ENCODE results near the gene KCTD19. TPM values are rescaled to one million over a fixed set of nuclear protein-coding genes. Genes with fewer than 3 reads are reported as not detected.
A peak's percentile ranks its signal among the peaks of the same experiment; 100 is the strongest.

The KCTD19 gene
- total RNA-seq, 1 experiment from 2014 or later, result 3.8 TPM

DNA sequence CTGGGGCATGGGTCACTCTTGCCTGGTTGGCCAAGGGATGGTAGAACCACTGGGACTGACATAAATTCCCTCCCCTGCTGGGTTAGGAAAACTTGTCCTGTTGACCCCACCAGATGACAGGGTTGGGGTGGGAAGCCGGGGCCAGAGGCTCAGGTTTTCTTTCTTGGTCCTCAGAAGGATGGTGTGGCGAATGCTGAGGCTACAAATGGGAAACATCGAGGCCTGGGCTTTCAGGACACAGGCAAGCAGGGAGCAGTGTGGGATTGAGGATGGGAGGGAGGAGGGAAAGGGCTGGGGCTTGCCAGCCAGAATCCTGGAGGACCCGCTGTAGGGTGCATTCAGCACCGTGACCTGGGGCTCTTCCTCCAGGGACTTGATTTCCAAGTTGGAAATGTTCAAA is 61.7 kb downstream of the KCTD19 start:
- Mint-ChIP-seq H3K9me3 (ENCODE audit: low read depth, unreplicated experiment) (no peaks in the 10 kb centered on the region), H3K36me3 (ENCODE audit: insufficient read depth, unreplicated experiment) (peaks cover 9% of the 10 kb centered on the region), H3K27me3 (ENCODE audit: unreplicated experiment) (peaks cover 19% of the 10 kb centered on the region), H3K4me3 (ENCODE audit: low read depth, unreplicated experiment) (no peak overlapping the region), H3K27ac (ENCODE audit: unreplicated experiment) (no peak overlapping the region), H3K4me1 (ENCODE audit: low read depth, unreplicated experiment) (peaks cover 19% of the 10 kb centered on the region)
- BruUV-seq (replicated peaks), result no TSS peak
- no peak for DNase-seq
- intact Hi-C loops (cut with micrococcal nuclease; ENCODE audit: unreplicated experiment), result loop anchor here (5.0 kb wide), 2 partner anchors 132 to 152 kb away; partner anchors contain the start of gene ZDHHC1
- TF ChIP-seq, protein P1, sequence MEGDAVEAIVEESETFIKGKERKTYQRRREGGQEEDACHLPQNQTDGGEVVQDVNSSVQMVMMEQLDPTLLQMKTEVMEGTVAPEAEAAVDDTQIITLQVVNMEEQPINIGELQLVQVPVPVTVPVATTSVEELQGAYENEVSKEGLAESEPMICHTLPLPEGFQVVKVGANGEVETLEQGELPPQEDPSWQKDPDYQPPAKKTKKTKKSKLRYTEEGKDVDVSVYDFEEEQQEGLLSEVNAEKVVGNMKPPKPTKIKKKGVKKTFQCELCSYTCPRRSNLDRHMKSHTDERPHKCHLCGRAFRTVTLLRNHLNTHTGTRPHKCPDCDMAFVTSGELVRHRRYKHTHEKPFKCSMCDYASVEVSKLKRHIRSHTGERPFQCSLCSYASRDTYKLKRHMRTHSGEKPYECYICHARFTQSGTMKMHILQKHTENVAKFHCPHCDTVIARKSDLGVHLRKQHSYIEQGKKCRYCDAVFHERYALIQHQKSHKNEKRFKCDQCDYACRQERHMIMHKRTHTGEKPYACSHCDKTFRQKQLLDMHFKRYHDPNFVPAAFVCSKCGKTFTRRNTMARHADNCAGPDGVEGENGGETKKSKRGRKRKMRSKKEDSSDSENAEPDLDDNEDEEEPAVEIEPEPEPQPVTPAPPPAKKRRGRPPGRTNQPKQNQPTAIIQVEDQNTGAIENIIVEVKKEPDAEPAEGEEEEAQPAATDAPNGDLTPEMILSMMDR (IDR thresholded peaks at IDR 0.05; ENCODE audit: unreplicated experiment), result no peak
- CTCF ChIA-PET, result interaction anchor here (1.2 kb wide), 1 partner anchor 19 kb away, joined by 4 read pairs; no protein-coding TSS in a partner anchor

DNA sequence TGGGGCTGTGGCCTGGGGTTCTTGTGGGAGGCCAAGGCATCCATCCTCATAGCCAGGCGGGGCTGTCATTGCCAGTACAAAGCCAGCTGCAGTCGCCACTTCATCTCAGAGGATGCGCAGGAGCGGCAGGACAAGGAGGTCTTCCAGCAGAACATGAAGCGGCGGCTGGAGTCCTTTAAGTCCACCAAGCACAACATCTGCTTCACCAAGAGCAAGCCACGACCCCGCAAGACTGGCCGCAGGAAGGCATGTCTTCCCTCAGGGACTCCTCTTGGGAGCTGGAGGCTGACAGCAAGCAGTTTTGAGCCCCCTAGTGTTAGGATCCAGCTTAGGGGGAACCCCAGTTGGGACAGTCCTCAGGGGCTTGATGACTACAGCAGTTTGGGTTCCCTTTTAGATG is 62.3 kb downstream of the KCTD19 start:
- no TSS peak for BruUV-seq (replicated peaks)
- intact Hi-C loops (cut with micrococcal nuclease; ENCODE audit: unreplicated experiment), result loop anchor here (5.0 kb wide), 2 partner anchors 133 to 153 kb away; partner anchors contain the start of gene ZDHHC1
- no peak overlapping the region for H3K4me3 Mint-ChIP-seq (ENCODE audit: low read depth, unreplicated experiment)
- CTCF ChIA-PET, result interaction anchor here (1.2 kb wide), 1 partner anchor 20 kb away, joined by 4 read pairs; no protein-coding TSS in a partner anchor
- H3K27ac Mint-ChIP-seq (ENCODE audit: unreplicated experiment), result no peak overlapping the region
- TF ChIP-seq, protein P1 (IDR thresholded peaks at IDR 0.05; ENCODE audit: unreplicated experiment), result no peak
- H3K9me3 Mint-ChIP-seq (ENCODE audit: low read depth, unreplicated experiment), result no peaks in the 10 kb centered on the region
- peaks cover 19% of the 10 kb centered on the region for H3K4me1 Mint-ChIP-seq (ENCODE audit: low read depth, unreplicated experiment)
- H3K36me3 Mint-ChIP-seq (ENCODE audit: insufficient read depth, unreplicated experiment), result peaks cover 9% of the 10 kb centered on the region
- H3K27me3 Mint-ChIP-seq (ENCODE audit: unreplicated experiment), result peaks cover 19% of the 10 kb centered on the region
- no peak for DNase-seq

DNA sequence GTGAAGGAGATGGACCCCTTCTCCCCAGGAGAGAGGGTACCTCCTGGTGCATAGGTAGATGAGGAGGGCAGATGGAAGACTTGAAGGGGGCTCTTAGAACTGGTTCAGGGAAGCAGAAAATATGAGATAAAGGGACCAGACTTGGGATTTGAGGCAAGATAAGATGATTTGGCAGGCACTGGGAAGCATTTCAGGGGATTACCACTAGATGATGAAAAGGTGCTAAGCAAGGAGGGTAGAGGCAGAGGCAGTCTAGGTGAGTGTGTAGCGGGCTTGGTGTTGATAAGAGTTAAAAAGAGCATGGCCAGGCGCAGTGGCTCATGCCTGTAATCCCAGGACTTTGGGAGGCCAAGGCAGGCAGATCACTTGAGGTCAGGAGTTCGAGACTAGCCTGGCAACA is 63.3 kb downstream of the KCTD19 start:
- no peak overlapping the region for H3K27ac Mint-ChIP-seq (ENCODE audit: unreplicated experiment)
- peaks cover 19% of the 10 kb centered on the region for H3K27me3 Mint-ChIP-seq (ENCODE audit: unreplicated experiment)
- CTCF ChIA-PET, result interaction anchor here (1.2 kb wide), 1 partner anchor 21 kb away, joined by 3 read pairs; no protein-coding TSS in a partner anchor
- H3K4me3 Mint-ChIP-seq (ENCODE audit: low read depth, unreplicated experiment), result no peak overlapping the region
- no TSS peak for BruUV-seq (replicated peaks)
- TF ChIP-seq, protein P1 (IDR thresholded peaks at IDR 0.05; ENCODE audit: unreplicated experiment), result no peak
- intact Hi-C loops (cut with micrococcal nuclease; ENCODE audit: unreplicated experiment), result loop anchor here (5.0 kb wide), 2 partner anchors 134 to 154 kb away; partner anchors contain the start of gene ZDHHC1
- peaks cover 16% of the 10 kb centered on the region for H3K4me1 Mint-ChIP-seq (ENCODE audit: low read depth, unreplicated experiment)
- H3K9me3 Mint-ChIP-seq (ENCODE audit: low read depth, unreplicated experiment), result no peaks in the 10 kb centered on the region
- H3K36me3 Mint-ChIP-seq (ENCODE audit: insufficient read depth, unreplicated experiment), result peaks cover 8% of the 10 kb centered on the region
- DNase-seq, result no peak

DNA sequence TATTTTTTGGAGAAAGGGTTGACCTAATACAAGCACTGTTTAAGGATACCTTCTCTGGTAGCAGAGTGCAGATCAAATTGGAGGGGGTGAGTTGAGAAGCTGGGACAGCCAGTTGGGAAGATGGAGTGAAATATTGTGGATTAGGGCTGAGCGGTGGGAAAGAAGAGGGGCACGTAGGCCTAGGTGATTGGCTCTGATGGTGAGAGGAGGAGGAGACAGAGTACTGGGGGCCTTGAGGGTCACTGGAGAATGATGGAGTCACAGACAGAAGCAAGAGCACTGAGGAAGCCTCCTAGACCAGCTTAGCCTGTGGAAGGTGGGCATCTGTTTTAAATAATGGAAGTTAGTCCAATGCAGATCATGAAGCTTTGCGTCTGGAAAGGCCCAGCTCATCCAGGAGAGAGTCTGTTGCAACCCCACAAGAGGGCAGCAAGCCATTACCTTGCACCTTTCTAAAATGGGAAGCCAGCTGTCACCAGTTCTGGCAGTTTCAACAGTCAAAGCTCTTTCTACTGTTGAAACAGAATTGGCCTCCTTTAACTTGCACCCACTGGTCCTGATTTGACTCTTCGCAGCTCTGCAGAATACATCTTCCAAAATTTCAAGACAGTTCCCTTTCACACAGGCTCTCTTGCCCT is 66.0 kb downstream of the KCTD19 start:
- peaks cover 42% of the 10 kb centered on the region for H3K27me3 Mint-ChIP-seq (ENCODE audit: unreplicated experiment)
- peaks cover 8% of the 10 kb centered on the region for H3K4me1 Mint-ChIP-seq (ENCODE audit: low read depth, unreplicated experiment)
- H3K36me3 Mint-ChIP-seq (ENCODE audit: insufficient read depth, unreplicated experiment), result peaks cover 4% of the 10 kb centered on the region
- TF ChIP-seq, protein P1 (IDR thresholded peaks at IDR 0.05; ENCODE audit: unreplicated experiment), result peak; percentile 71
- no TSS peak for BruUV-seq (replicated peaks)
- DNase-seq, result peak; percentile 69
- intact Hi-C loops (cut with micrococcal nuclease; ENCODE audit: unreplicated experiment), result loop anchor here (2.0 to 5.0 kb wide), 3 partner anchors 78 to 157 kb away; partner anchors contain the start of gene ZDHHC1
- no peak overlapping the region for H3K4me3 Mint-ChIP-seq (ENCODE audit: low read depth, unreplicated experiment)
- no peaks in the 10 kb centered on the region for H3K9me3 Mint-ChIP-seq (ENCODE audit: low read depth, unreplicated experiment)
- CTCF ChIA-PET, result interaction anchor here (0.6 to 1.8 kb wide), 31 partner anchors 10 to 597 kb away, joined by 3 to 68 read pairs (median 4); partner anchors contain the start of genes FHOD1, HSD11B2, KCTD19 and LRRC36
- no peak overlapping the region for H3K27ac Mint-ChIP-seq (ENCODE audit: unreplicated experiment)

Data from Calu3 (cell line).